Stimulated activated CD8-positive, alpha-beta memory T cell treated with anti-CD3 and anti-CD28 coated beads, Interleukin-4, amount 100 ng/mL, for 24 hours (primary cell): ENCODE data around the gene ST3GAL5.
"Not testable (repeated sequence)": the region's sequence is repeated elsewhere in the genome, so short reads cannot be mapped to it uniquely, and the experiment has no call there.

Experiments used
- DNase-seq: peaks from one replicate; pipeline ENCODE4 v3.0.0-alpha.2; 2020; ENCODE audit warnings: low read depth

Gene ST3GAL5

GRCh38 chr2:85834466-85834865 is 54.3 kb downstream of the ST3GAL5 start:
- DNase-seq, result no peak

- DNase-seq, result no peak
These were observed 57.1 kb downstream of the ST3GAL5 start for GRCh38 chr2:85831735-85832134.

- no peak for DNase-seq
These were observed 58.1 kb downstream of the ST3GAL5 start for GRCh38 chr2:85830645-85831044.

GRCh38 chr2:85829394-85829793 is 59.4 kb downstream of the ST3GAL5 start:
- DNase-seq, result not testable (repeated sequence)

GRCh38 chr2:85828725-85829124 is 60.1 kb downstream of the ST3GAL5 start:
- no peak for DNase-seq

GRCh38 chr2:85827879-85828569 is 60.8 kb downstream of the ST3GAL5 start:
- no peak for DNase-seq

GRCh38 chr2:85826990-85827878 is 61.6 kb downstream of the ST3GAL5 start:
- peak; percentile 72 for DNase-seq

GRCh38 chr2:85823951-85824350 is 64.8 kb downstream of the ST3GAL5 start:
- no peak for DNase-seq

- DNase-seq, result no peak
These were observed 66.0 kb downstream of the ST3GAL5 start for GRCh38 chr2:85822766-85823165.

GRCh38 chr2:85819811-85820510 is 68.8 kb downstream of the ST3GAL5 start:
- DNase-seq, result no peak

GRCh38 chr2:85814802-85815550 is 73.8 kb downstream of the ST3GAL5 start:
- DNase-seq, result no peak

- peak; percentile 76 for DNase-seq
These were observed 74.6 kb downstream of the ST3GAL5 start for GRCh38 chr2:85813982-85814801.

GRCh38 chr2:85813211-85813981 is 75.4 kb downstream of the ST3GAL5 start:
- DNase-seq, result no peak

GRCh38 chr2:85812094-85812735 is 76.6 kb downstream of the ST3GAL5 start:
- DNase-seq, result no peak

GRCh38 chr2:85811180-85812093 is 77.4 kb downstream of the ST3GAL5 start:
- no peak for DNase-seq

- no peak for DNase-seq
These were observed 78.2 kb downstream of the ST3GAL5 start for GRCh38 chr2:85810371-85811179.

- no peak for DNase-seq
These were observed 81.0 kb downstream of the ST3GAL5 start for GRCh38 chr2:85807756-85808155.
